Measurements from ENCODE around the gene AHI1.
A peak's percentile ranks its signal among the peaks of the same experiment; 100 is the strongest.

AHI1 gene

GRCh38 chr6:135260612-135261011 lies 236.9 kb downstream of the AHI1 start:
- no peak for TF ChIP-seq CTCF (conservative IDR thresholded peaks at IDR 0.05; ENCODE audit: low read depth, low read length)
- H3K9ac ChIP-seq, result no peak overlapping the region
- no peaks in the 10 kb centered on the region for H3K36me3 ChIP-seq (ENCODE audit: insufficient read depth)
- no peak overlapping the region for H3K4me3 ChIP-seq (IDR thresholded peaks at IDR 0.05; ENCODE audit: insufficient read depth, low read depth, low read length)
- H2AFZ ChIP-seq (ENCODE audit: low read depth), result no peak overlapping the region
- no peaks in the 10 kb centered on the region for H3K27me3 ChIP-seq (ENCODE audit: insufficient read depth, low read depth)
- H3K79me2 ChIP-seq (ENCODE audit: insufficient read depth, low read depth), result no peaks in the 10 kb centered on the region
- H3K4me1 ChIP-seq (ENCODE audit: low read depth, poor library complexity, severe bottlenecking), result peaks cover 19% of the 10 kb centered on the region
- no peak overlapping the region for H3K27ac ChIP-seq
- no peak overlapping the region for H3K4me2 ChIP-seq
- H4K20me1 ChIP-seq (ENCODE audit: insufficient read depth), result no peaks in the 10 kb centered on the region

- TF ChIP-seq CTCF (conservative IDR thresholded peaks at IDR 0.05; ENCODE audit: low read depth, low read length), result no peak
- Histone ChIP-seq H3K36me3 (ENCODE audit: insufficient read depth) (no peaks in the 10 kb centered on the region), H3K4me2 (no peak overlapping the region), H3K27me3 (ENCODE audit: insufficient read depth, low read depth) (no peaks in the 10 kb centered on the region), H3K4me1 (ENCODE audit: low read depth, poor library complexity, severe bottlenecking) (peaks cover 18% of the 10 kb centered on the region), H3K79me2 (ENCODE audit: insufficient read depth, low read depth) (no peaks in the 10 kb centered on the region), H2AFZ (ENCODE audit: low read depth) (no peak overlapping the region), H3K27ac (no peak overlapping the region), H3K4me3 (IDR thresholded peaks at IDR 0.05; ENCODE audit: insufficient read depth, low read depth, low read length) (no peak overlapping the region), H4K20me1 (ENCODE audit: insufficient read depth) (no peaks in the 10 kb centered on the region), H3K9ac (no peak overlapping the region)
Observed at GRCh38 chr6:135258970-135259369, 238.6 kb downstream of the AHI1 start.

GRCh38 chr6:135257631-135258405 lies 239.7 kb downstream of the AHI1 start:
- H2AFZ ChIP-seq (ENCODE audit: low read depth), result 0 out of 2 replicates have a peak overlapping the region, but pooled peaks have one; percentile 23
- no peak overlapping the region for H3K4me3 ChIP-seq (IDR thresholded peaks at IDR 0.05; ENCODE audit: insufficient read depth, low read depth, low read length)
- peaks cover 18% of the 10 kb centered on the region for H3K4me1 ChIP-seq (ENCODE audit: low read depth, poor library complexity, severe bottlenecking)
- peak; percentile 15; the same call in 1 of the 2 replicates for TF ChIP-seq CTCF (conservative IDR thresholded peaks at IDR 0.05; ENCODE audit: low read depth, low read length)
- no peaks in the 10 kb centered on the region for H3K36me3 ChIP-seq (ENCODE audit: insufficient read depth)
- H3K27ac ChIP-seq, result no peak overlapping the region; the same call in 1 of the 2 replicates
- H3K4me2 ChIP-seq, result no peak overlapping the region
- H4K20me1 ChIP-seq (ENCODE audit: insufficient read depth), result no peaks in the 10 kb centered on the region
- no peaks in the 10 kb centered on the region for H3K27me3 ChIP-seq (ENCODE audit: insufficient read depth, low read depth)
- no peaks in the 10 kb centered on the region for H3K79me2 ChIP-seq (ENCODE audit: insufficient read depth, low read depth)
- H3K9ac ChIP-seq, result no peak overlapping the region

- H3K4me1 ChIP-seq (ENCODE audit: low read depth, poor library complexity, severe bottlenecking), result peaks cover 18% of the 10 kb centered on the region
- no peak overlapping the region for H3K4me3 ChIP-seq (IDR thresholded peaks at IDR 0.05; ENCODE audit: insufficient read depth, low read depth, low read length)
- TF ChIP-seq CTCF (conservative IDR thresholded peaks at IDR 0.05; ENCODE audit: low read depth, low read length), result no peak
- no peaks in the 10 kb centered on the region for H3K27me3 ChIP-seq (ENCODE audit: insufficient read depth, low read depth)
- H3K9ac ChIP-seq, result no peak overlapping the region
- H3K27ac ChIP-seq, result no peak overlapping the region
- no peaks in the 10 kb centered on the region for H3K79me2 ChIP-seq (ENCODE audit: insufficient read depth, low read depth)
- no peak overlapping the region for H2AFZ ChIP-seq (ENCODE audit: low read depth)
- no peaks in the 10 kb centered on the region for H4K20me1 ChIP-seq (ENCODE audit: insufficient read depth)
- no peak overlapping the region for H3K4me2 ChIP-seq
- H3K36me3 ChIP-seq (ENCODE audit: insufficient read depth), result no peaks in the 10 kb centered on the region
Observed at GRCh38 chr6:135256866-135257265, 240.7 kb downstream of the AHI1 start.

Measured in KMS-11 (cell line).